ENCODE data around the gene FSD1.
A peak's percentile ranks its signal among the peaks of the same experiment; 100 is the strongest.
"Not testable (repeated sequence)": the region's sequence is repeated elsewhere in the genome, so short reads cannot be mapped to it uniquely, and the experiment has no call there.

FSD1 gene

GRCh38 chr19:4304538-4305256 is at the start of gene FSD1:
FSD1 (plus strand) TSS chr19:4304598; CDS start chr19:4304747, 149 bp downstream.
- DNase-seq, result peak; percentile 88

GRCh38 chr19:4256563-4256962 is 47.8 kb upstream of the FSD1 start:
- no peak for DNase-seq

GRCh38 chr19:4257025-4257424 is 47.4 kb upstream of the FSD1 start:
- DNase-seq, result no peak

- no peak for DNase-seq
Measured at GRCh38 chr19:4258181-4258580, 46.2 kb upstream of the FSD1 start.

GRCh38 chr19:4260613-4261191 is 43.7 kb upstream of the FSD1 start:
- no peak for DNase-seq

- DNase-seq, result no peak
Measured at GRCh38 chr19:4264812-4265211, 39.6 kb upstream of the FSD1 start.

- DNase-seq, result no peak
Measured at GRCh38 chr19:4266253-4267000, 38.0 kb upstream of the FSD1 start.

- peak; percentile 78 for DNase-seq
Measured at GRCh38 chr19:4267101-4267900, 37.1 kb upstream of the FSD1 start.

- no peak for DNase-seq
Measured at GRCh38 chr19:4267901-4268815, 36.2 kb upstream of the FSD1 start.

GRCh38 chr19:4268816-4269430 is 35.5 kb upstream of the FSD1 start:
- DNase-seq, result no peak

- DNase-seq, result no peak
Measured at GRCh38 chr19:4272894-4273293, 31.5 kb upstream of the FSD1 start.

GRCh38 chr19:4274321-4274686 is 30.1 kb upstream of the FSD1 start:
- DNase-seq, result not testable (repeated sequence)

GRCh38 chr19:4277191-4277696 is 27.2 kb upstream of the FSD1 start:
- DNase-seq, result peak; percentile 68

- no peak for DNase-seq
Measured at GRCh38 chr19:4278010-4278409, 26.4 kb upstream of the FSD1 start.

- peak; percentile 51 for DNase-seq
Measured at GRCh38 chr19:4278419-4279266, 25.8 kb upstream of the FSD1 start, which contains the start of gene SHD. SHD (plus strand) TSS chr19:4279266; CDS start chr19:4280064, 798 bp downstream.

GRCh38 chr19:4279267-4279529 is 25.2 kb upstream of the FSD1 start:
- DNase-seq, result peak; percentile 74

- DNase-seq, result peak; percentile 74
Measured at GRCh38 chr19:4279530-4280422, 24.6 kb upstream of the FSD1 start.

GRCh38 chr19:4284176-4284958 is 20.0 kb upstream of the FSD1 start:
- peak; percentile 75 for DNase-seq

- no peak for DNase-seq
Measured at GRCh38 chr19:4284974-4285373, 19.4 kb upstream of the FSD1 start.
